AG20443 (cell line): ENCODE results near the gene C11orf91.
"Not testable (repeated sequence)": the region's sequence is repeated elsewhere in the genome, so short reads cannot be mapped to it uniquely, and the experiment has no call there.

ENCODE experiments used
- DNase-seq: peaks from one replicate; pipeline ENCODE4 v3.0.0; 2012; ENCODE audit warnings: low spot score, mixed read lengths

Gene C11orf91

GRCh38 chr11:33696931-33697638 is 3.5 kb downstream of the C11orf91 start:
- DNase-seq, result no peak

GRCh38 chr11:33696411-33696810 is 4.2 kb downstream of the C11orf91 start:
- no peak for DNase-seq

- DNase-seq, result no peak
These were observed 5.5 kb downstream of the C11orf91 start for GRCh38 chr11:33695051-33695566.

GRCh38 chr11:33694346-33695050 is 6.1 kb downstream of the C11orf91 start:
- DNase-seq, result no peak

GRCh38 chr11:33692541-33692940 is 8.1 kb downstream of the C11orf91 start:
- no peak for DNase-seq

- DNase-seq, result peak; percentile 70
These were observed 8.6 kb downstream of the C11orf91 start for GRCh38 chr11:33692013-33692504.

GRCh38 chr11:33691066-33691864 is 9.4 kb downstream of the C11orf91 start:
- DNase-seq, result no peak

GRCh38 chr11:33690290-33691065 is 10.1 kb downstream of the C11orf91 start:
- peak; percentile 86 for DNase-seq

- no peak for DNase-seq
These were observed 11.1 kb downstream of the C11orf91 start for GRCh38 chr11:33689501-33689900.

- DNase-seq, result no peak
These were observed 11.5 kb downstream of the C11orf91 start for GRCh38 chr11:33689085-33689484.

- peak; percentile 69 for DNase-seq
These were observed 12.7 kb downstream of the C11orf91 start for GRCh38 chr11:33687733-33688479.

- DNase-seq, result no peak
These were observed 15.5 kb downstream of the C11orf91 start for GRCh38 chr11:33685082-33685481.

- DNase-seq, result no peak
These were observed 16.5 kb downstream of the C11orf91 start for GRCh38 chr11:33684003-33684706.

GRCh38 chr11:33682446-33682845 is 18.2 kb downstream of the C11orf91 start:
- no peak for DNase-seq

- no peak for DNase-seq
These were observed 18.6 kb downstream of the C11orf91 start for GRCh38 chr11:33682019-33682418.

GRCh38 chr11:33678616-33679015 is 22.0 kb downstream of the C11orf91 start:
- DNase-seq, result not testable (repeated sequence)

GRCh38 chr11:33674035-33674814 is 26.4 kb downstream of the C11orf91 start:
- DNase-seq, result peak; percentile 89

- DNase-seq, result no peak
These were observed 28.4 kb downstream of the C11orf91 start for GRCh38 chr11:33672273-33672672.
